ENCODE results near the gene ABHD16A.

Gene ABHD16A

GRCh38 chr6:31683591-31683990 lies 19.5 kb downstream of the ABHD16A start:
- no peak overlapping the region for H3K4me3 ChIP-seq (ENCODE audit: low read depth, low read length)
- TF ChIP-seq, protein P1, sequence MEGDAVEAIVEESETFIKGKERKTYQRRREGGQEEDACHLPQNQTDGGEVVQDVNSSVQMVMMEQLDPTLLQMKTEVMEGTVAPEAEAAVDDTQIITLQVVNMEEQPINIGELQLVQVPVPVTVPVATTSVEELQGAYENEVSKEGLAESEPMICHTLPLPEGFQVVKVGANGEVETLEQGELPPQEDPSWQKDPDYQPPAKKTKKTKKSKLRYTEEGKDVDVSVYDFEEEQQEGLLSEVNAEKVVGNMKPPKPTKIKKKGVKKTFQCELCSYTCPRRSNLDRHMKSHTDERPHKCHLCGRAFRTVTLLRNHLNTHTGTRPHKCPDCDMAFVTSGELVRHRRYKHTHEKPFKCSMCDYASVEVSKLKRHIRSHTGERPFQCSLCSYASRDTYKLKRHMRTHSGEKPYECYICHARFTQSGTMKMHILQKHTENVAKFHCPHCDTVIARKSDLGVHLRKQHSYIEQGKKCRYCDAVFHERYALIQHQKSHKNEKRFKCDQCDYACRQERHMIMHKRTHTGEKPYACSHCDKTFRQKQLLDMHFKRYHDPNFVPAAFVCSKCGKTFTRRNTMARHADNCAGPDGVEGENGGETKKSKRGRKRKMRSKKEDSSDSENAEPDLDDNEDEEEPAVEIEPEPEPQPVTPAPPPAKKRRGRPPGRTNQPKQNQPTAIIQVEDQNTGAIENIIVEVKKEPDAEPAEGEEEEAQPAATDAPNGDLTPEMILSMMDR (IDR thresholded peaks at IDR 0.05; ENCODE audit: low read depth, low read length) = no peak
- no peak for TF ChIP-seq MYC (IDR thresholded peaks at IDR 0.05; ENCODE audit: low read depth, low read length)
- TF ChIP-seq MAX (IDR thresholded peaks at IDR 0.05; ENCODE audit: low read depth, low read length) = no peak
- no peak for TF ChIP-seq POLR2A (IDR thresholded peaks at IDR 0.05; ENCODE audit: extremely low read depth, insufficient read length)
- DNase-seq (ENCODE audit: low read depth) = no peak

GRCh38 chr6:31681135-31681671 lies 21.9 kb downstream of the ABHD16A start:
- TF ChIP-seq, protein P1 (IDR thresholded peaks at IDR 0.05; ENCODE audit: low read depth, low read length) = peak; percentile 26
- no peak for TF ChIP-seq POLR2A (IDR thresholded peaks at IDR 0.05; ENCODE audit: extremely low read depth, insufficient read length)
- peak; percentile 70 for DNase-seq (ENCODE audit: low read depth)
- H3K4me3 ChIP-seq (ENCODE audit: low read depth, low read length) = peak overlapping the region; percentile 59

DNA sequence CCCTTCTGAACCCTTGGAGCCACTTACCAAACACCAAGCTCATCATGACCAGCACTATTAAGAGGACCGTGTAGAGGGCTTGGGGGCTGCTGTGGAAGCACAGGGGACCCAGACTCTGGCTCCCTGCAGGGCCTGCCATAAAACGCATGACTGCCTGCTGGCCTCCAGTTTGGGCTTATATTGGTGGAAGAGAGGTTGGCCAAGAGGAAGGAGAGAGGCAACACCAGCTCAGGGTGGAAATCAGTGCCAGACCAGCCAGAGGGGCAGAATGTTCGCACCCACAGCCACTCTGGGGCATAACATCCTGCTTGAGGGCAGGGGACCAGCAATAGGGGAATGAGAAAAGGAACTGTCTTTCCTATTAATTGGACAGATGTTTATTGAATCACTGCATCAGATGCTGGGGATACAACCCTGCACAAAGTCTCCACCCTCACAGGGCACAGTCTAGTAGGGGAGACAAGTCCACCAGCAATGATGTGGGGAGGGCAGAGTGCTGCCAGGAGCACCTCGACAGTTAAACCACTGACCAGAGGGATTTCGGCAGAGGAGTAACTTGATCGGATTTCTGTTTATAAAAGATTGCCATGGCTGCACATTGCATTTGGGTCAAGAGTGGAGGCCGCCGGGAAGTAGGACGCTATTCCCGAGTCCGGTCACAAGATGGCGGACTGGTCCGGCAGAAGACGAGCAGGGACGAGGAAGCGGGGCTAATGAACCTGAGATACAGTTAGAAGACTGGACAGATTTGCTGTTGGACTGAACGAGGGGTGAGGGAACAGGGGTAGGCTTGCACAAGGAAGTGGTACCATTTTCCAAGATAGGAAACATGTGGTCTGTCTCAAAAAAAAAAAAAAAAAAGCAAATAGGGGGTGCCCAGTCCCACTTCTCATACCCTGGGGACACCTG lies 22.6 kb downstream of the ABHD16A start, which contains the start of gene LY6G5C:
Gene LY6G5C (minus strand): TSS at position 842 of the 909 bp plus-strand sequence. CDS start 694 bp downstream, at position 148.
- TF ChIP-seq MYC (IDR thresholded peaks at IDR 0.05; ENCODE audit: low read depth, low read length) = no peak
- TF ChIP-seq, protein P1 (IDR thresholded peaks at IDR 0.05; ENCODE audit: low read depth, low read length) = peak; percentile 60
- TF ChIP-seq MAX (IDR thresholded peaks at IDR 0.05; ENCODE audit: low read depth, low read length) = 0 out of 2 replicates have a peak, but pooled peaks have one; percentile 23
- no peak for TF ChIP-seq POLR2A (IDR thresholded peaks at IDR 0.05; ENCODE audit: extremely low read depth, insufficient read length)
- peak within 1 kb of the TSS; percentile 59 for H3K4me3 ChIP-seq (ENCODE audit: low read depth, low read length)
- peak; percentile 91 for DNase-seq (ENCODE audit: low read depth)

DNA sequence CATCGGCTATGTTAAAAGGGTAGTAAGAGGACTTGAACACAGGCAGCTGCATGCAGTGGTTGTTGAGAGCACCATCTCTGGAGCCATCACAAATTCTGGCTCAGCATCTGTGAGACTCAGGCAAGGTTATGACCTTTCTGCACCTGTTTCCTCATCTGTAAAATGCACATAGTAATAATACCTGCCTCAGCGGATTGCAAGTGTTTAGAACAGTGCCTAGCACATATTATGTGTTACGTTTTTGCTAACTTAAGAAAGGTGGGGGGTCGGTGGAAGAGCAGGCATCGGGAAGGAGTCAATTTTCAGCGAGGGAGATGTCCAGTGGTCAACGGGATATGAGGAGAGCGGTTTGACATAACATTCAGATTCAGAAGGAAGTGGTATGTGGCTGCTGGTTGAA lies 25.2 kb downstream of the ABHD16A start:
- H3K4me3 ChIP-seq (ENCODE audit: low read depth, low read length) = no peak overlapping the region
- no peak for TF ChIP-seq MAX (IDR thresholded peaks at IDR 0.05; ENCODE audit: low read depth, low read length)
- no peak for TF ChIP-seq MYC (IDR thresholded peaks at IDR 0.05; ENCODE audit: low read depth, low read length)
- TF ChIP-seq, protein P1 (IDR thresholded peaks at IDR 0.05; ENCODE audit: low read depth, low read length) = no peak
- TF ChIP-seq POLR2A (IDR thresholded peaks at IDR 0.05; ENCODE audit: extremely low read depth, insufficient read length) = no peak
- no peak for DNase-seq (ENCODE audit: low read depth)

DNA sequence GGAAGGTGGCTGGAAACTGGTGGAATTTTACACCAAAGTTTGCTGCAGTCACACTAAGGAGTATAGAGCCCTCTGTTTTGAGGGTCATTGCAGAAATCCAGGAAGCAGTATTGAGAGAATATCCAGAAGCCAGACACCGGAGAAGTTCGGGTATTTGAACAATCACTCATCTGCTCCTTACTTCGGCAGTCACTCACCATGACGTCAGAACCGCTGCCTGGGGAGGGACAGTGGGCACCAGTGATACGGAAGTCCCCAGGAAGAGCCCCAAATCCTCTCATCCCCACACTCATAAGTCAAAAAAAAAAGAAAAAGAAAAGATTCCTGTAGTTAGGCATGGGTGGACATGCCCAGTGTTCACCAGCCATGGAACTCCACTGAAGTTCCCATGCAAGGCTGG lies 26.2 kb downstream of the ABHD16A start:
- no peak for DNase-seq (ENCODE audit: low read depth)
- H3K4me3 ChIP-seq (ENCODE audit: low read depth, low read length) = no peak overlapping the region
- no peak for TF ChIP-seq MYC (IDR thresholded peaks at IDR 0.05; ENCODE audit: low read depth, low read length)
- TF ChIP-seq POLR2A (IDR thresholded peaks at IDR 0.05; ENCODE audit: extremely low read depth, insufficient read length) = no peak
- TF ChIP-seq, protein P1 (IDR thresholded peaks at IDR 0.05; ENCODE audit: low read depth, low read length) = no peak
- TF ChIP-seq MAX (IDR thresholded peaks at IDR 0.05; ENCODE audit: low read depth, low read length) = no peak
